Left hindlimb (tissue), 1 donor: ENCODE data around the gene NRCAM.

ENCODE experiments used
- DNase-seq: peaks from one replicate; pipeline ENCODE4 v3.0.0-alpha.2; 2018

NRCAM gene

DNA sequence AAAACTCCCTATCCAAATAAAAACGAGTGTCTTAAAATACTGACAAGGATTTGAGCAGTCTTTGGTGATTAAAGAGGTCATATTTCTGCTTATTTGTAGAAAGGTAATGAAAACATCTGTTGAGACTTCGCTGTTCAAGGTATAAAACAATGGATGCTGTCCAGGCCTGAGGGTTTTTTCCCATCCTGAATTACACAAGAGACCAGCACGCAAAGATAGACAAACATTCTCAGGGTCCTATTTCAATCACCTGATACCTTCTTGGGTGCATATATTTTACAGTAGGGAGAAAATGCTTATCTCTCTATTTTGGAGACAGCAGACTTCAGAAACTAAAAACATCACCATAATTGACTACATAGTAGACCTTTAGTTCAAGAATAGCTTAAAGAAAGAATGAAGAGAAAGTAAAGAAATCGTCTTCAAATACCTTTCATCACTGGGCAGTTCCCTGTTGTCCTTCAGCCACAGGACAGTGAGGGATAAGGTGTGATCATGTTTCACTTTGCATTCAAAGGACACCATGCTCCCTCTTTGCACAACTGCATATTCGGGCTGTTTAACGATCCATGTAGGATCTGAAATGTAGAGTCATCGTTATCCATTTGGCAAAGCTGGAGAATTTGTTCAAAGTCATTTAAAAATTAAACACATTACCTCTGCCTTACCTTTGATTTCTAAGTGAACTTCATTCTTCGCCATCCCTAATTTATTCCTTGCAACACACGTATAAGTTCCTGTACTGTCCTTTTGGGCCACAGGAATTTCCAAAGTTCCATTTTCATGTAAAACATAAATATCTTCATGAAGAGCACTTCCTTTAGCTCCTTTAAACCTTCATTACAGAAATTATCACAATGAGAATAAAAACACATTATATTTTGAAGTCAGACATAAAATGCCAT lies 262.4 kb downstream of the NRCAM start:
- no peak for DNase-seq

DNA sequence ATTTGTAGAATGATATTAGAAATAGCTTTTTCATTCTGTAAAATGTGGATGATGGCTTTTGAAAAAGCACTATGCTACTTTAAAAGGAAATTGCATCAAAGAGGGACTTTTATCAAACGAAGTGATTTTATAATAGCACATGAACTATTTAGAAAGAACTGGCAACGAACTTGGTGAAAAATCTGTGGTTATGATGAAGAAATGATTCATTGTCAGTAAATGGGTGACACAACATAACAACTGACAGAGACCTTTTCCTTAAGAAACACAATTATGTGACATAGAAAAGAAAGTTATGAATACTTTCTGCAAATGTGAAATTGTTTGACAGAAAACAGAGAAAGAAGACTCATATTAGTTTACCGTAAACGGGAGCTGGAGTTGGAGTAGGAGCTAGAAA lies 265.3 kb downstream of the NRCAM start:
- no peak for DNase-seq

DNA sequence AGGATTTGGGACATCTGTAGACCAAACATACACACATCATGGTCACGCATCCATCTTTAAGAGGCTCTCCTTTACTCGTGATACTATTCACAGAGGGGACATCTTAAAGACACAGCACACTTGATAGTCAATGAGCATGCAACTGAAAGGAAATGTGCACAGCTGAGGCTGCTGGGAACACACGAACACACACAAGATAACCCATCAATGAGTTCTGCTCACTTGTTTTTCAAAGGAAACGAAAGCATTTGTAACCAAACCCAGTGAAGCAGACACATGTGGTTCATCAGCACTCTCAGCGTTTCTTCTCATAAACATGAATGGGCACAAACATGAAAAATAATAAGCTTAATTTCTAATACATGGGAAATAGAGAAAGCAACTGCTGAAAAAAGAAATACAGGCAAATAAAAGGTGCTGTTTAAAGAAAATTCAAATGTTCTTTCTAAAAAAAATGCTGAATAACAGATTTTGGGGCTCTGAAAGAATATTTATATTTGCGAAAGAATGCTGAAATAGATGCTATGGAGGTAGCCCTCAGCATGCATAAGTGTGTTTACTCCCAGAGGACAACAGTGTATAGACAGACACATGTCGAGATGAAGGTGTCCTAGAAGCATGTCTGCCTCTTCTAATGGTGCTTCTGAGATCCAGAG lies 266.4 kb downstream of the NRCAM start:
- no peak for DNase-seq

GRCh38 chr7:108188724-108189123 lies 267.5 kb downstream of the NRCAM start:
- no peak for DNase-seq

DNA sequence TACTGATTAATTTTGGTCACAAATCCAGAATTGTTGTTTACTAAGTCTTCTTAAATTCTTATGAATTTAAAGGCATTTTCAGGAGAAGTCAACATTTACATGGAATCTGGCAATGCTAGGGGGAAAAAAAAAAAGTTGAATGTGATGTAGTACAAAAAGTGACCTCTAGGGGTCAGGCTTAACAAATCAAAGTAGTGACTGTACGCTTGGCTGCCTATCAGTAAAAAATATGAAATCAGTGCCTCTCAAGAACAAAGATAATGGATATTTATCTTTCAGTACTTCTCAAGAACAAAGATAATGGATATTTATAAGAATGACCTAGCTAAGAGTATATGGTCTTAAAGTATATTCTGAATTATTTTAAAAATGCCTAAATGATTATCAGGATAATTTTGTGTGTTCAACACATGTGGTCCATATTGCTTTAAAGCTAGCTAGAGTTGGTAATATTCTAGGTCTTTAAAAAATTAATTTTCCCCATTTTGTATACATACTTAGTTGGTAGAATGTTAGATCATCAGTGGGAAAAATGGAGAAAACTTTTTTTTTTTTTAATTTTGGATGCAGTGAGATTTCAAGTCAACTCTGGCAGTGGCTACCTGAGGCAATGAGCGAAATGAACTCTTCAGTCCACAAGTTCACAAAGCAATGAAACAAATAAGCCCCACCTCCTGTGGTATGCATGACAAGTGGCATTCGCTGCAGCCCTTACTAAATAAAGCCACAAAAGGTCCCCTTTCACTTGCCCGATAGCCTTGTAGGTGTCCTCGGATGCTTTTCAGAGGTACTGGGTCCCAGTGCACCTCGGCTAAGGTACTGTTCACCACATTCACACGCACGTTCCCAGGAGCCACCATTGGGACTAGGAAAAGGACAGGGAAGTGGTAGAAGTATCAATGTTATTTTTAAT lies 274.9 kb downstream of the NRCAM start:
- no peak for DNase-seq

DNA sequence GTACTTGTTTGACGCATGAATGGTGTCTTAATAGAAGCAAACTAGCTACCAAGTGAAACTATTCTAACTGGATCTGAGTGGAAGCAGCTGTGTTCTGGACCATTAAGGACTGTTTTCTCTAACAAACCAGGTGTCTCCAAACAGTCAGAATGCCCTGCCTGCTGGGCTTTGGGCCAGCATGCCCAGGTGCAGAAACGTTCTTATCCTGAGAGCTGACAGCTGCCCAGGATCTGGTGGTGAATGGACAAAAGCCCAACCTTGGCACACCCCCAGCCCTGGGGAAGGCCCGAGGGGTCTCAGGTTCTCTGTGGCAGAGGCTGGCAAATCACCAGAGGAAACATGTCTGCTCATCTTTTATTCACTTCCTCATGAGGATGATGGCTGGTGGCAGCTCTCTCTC lies 277.8 kb downstream of the NRCAM start:
- peak; percentile 34 for DNase-seq

DNA sequence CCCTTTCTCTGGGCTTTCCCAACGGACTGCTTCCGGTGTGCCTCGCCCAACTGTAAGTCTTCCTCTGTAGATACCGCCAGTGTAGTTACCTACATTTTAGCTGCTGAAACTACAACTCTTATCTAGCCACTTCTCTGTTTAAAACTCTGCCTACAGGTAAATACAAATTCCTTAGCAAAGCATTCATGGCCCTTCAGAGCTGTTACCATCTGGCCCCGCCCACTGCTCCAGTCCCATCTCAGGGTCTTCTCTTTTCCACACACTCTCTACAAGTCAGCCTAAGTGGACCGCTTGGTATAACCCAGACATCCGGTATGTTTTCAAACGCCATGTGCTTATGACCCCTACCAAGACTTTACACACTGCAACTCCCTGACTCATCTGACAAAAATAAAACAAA lies 285.1 kb downstream of the NRCAM start:
- DNase-seq, result no peak

- DNase-seq, result no peak
Observed at GRCh38 chr7:108170251-108170650, 286.0 kb downstream of the NRCAM start.

GRCh38 chr7:108167460-108167859 lies 288.8 kb downstream of the NRCAM start:
- DNase-seq, result no peak

- DNase-seq, result no peak
Observed at GRCh38 chr7:108166687-108167086, 289.5 kb downstream of the NRCAM start.

GRCh38 chr7:108165723-108166122 lies 290.5 kb downstream of the NRCAM start:
- DNase-seq, result no peak

GRCh38 chr7:108164946-108165345 lies 291.3 kb downstream of the NRCAM start:
- DNase-seq, result no peak

GRCh38 chr7:108164342-108164741 lies 291.9 kb downstream of the NRCAM start:
- DNase-seq, result no peak

DNA sequence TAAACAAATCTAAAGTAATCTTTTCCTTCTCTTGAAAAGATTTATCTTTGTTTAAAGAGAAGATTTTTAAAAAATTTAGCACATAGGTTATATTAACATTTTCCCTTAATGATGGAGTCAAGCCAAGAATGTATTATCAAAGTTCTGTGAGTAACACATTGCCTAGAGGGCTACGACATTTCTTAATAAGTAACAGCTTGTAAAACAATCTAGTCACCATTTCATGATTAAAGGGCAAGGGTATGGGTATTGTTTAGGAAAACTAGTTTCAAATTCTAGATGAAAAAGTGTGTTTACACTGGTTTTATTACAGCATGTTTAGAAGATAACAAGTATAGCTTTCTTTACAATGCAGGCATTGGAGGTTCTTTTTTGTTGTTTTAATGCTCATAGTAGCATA lies 297.5 kb downstream of the NRCAM start:
- no peak for DNase-seq

DNA sequence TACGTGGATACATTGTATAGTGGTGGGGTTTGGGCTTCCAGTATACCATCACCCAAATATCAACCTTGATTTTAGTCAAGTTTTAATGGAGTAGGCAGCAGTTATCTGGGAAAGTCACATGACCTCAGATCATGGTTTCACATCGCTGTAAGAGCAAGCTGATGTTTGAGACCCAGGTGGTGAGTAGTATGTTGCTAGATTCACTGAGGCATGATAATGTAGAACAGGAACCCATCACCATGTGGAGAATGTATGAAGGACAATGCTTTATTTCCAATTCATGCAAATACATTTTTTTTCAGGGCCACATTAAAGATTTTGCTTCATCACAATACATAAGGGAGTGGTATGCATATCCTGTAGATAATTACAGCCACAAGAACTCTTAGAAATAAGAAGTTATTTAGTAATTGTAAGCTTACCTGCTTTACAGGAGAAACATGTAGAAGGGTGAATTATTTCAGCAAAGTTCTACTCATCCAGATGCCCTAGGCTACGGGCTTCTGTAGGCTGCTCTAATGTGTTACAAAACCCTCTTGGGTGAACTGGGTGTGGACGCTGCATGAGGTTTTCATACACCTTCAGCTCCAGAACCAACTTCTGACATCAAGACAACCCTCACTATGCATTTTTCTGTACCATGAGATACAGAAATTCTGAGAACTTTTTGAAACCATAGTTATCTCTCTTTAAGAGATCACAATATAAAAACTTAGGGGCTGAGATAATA lies 298.5 kb downstream of the NRCAM start:
- no peak for DNase-seq

DNA sequence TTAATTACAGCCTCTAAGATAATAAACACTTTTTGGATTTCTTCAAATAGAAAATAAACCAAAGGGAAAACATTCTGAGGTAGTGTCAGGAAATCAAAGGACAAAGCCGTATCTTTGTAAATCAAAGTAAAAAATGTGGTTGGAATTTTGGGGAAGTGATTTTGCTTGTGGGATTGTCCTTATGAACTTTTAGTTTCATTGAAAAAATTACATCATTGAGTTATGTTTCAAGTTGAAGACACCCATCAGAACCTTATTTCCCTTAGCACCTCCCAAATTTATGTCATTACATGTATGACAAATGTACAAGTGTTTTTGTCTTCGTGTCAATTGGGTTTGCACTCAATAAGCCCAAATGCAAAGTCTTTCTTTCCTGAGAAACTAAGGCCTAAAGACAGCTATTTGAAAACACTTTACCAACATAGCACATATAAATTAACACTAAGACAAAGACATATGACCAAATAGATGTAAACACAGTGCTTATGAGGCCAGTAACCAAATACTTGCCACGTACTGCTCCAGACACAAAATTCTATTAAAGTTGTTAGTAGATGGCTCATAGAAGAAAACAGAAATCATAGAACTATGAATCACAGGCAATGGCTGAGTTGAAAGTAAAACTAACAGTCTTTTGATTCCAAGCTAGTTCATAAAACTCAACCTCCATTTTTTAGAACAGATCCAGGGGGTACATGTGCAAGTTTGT lies 299.2 kb downstream of the NRCAM start:
- DNase-seq, result no peak

DNA sequence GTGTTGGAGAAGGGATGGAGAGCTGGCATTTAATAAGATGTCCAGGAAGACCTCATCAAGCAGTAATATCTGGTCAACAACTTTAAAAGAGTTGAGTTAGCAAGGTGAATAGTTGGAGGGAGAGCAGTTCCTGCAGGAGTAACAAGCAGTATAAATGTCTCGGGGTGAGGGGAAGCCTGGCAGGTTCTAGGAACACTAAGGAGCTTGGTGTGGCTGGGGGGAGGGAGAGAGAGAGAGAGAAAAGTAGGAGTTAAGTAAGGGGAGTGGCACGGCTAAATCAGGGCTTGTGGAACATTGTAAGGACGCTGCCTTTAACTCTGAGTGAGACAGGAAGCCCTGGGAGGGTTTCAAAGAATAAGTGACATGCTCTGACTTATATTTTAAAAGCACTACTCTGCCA lies 304.0 kb downstream of the NRCAM start:
- DNase-seq, result no peak

DNA sequence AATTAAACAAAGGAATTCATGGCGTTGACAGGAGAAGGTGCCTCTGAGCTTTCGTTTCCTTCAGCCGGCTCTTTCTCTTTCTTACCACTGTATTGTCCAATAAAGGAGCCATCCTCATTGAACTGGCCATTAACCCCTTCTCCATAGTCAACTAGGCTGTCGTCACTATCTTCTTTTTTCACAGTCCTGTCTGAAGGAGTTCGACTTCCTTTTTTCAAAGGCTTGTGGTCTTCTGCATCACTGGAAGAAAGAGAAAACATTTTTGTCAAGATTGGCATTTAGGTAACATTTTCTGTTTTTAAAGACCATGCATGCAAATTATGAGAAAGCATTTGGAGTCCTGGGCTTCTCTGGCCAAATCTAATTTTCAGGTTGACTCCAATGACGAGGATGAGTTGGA lies 306.3 kb downstream of the NRCAM start:
- DNase-seq, result no peak

- no peak for DNase-seq
Observed at GRCh38 chr7:108149119-108149518, 307.1 kb downstream of the NRCAM start.

- no peak for DNase-seq
Observed at GRCh38 chr7:108147031-108147563, 309.1 kb downstream of the NRCAM start.

DNA sequence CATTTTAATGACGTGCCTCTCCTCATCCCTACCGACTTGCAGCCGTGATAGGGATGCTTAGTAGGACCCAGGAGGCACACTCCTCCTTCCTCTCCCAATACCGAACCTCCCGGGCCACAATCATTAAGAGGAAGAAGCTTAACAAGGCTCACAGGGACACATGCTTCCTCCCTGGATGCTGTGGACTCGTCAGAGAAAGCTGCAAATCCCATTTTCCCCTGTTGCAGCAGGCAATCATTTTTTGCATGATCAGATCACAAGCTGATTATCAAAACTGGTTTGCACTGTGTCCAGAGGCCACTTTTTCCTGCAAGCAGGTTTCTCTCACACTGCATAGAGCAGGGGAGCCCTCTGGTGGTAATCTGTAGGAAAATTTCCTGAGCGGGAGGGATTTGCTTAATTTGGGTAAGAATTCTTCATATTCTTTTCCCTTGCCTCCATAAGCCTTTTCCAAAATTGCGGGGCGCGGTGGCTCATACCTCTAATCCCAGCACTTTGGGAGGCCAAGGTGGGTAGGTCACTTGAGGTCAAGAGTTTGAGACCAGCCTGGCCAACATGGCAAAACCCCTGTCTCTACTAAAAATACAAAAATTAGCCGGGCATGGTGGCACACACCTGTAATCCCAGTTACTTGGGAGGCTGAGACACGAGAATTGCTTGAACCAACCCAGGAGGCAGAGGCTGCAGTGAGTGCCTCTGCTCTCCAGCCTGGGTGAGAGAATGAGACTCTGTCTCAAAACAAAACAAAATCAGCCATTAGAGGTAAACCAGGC lies 310.0 kb downstream of the NRCAM start:
- peak; percentile 82 for DNase-seq
